Measurements from ENCODE around the gene SEMA6C. TPM values are rescaled to one million over a fixed set of nuclear protein-coding genes. Genes with fewer than 3 reads are reported as not detected.
A peak's percentile ranks its signal among the peaks of the same experiment; 100 is the strongest.

SEMA6C gene
- polyA plus RNA-seq, 1 donor (not counting 4 experiments of a cell fraction or from before 2014, with no cell fraction given), result 0.93 TPM

GRCh38 chr1:151133018-151133806, 13.2 kb downstream of the SEMA6C start:
- H3K9me1 ChIP-seq (ENCODE audit: control insufficient read depth, extremely low read depth, insufficient read depth, low read length), result no peaks in the 10 kb centered on the region
- dilution Hi-C loops (cut with MboI; ENCODE audit: extremely low pct_ligation_motif_present, low sequenced_read_pairs), result no loop called here
- DNase-seq (ENCODE audit: low read depth, low spot score) (no peak), FAIRE-seq (no peak)
- H4K20me1 ChIP-seq (ENCODE audit: control insufficient read depth, extremely low read depth, insufficient read depth, low read length), result no peaks in the 10 kb centered on the region
- TF ChIP-seq, protein P1, sequence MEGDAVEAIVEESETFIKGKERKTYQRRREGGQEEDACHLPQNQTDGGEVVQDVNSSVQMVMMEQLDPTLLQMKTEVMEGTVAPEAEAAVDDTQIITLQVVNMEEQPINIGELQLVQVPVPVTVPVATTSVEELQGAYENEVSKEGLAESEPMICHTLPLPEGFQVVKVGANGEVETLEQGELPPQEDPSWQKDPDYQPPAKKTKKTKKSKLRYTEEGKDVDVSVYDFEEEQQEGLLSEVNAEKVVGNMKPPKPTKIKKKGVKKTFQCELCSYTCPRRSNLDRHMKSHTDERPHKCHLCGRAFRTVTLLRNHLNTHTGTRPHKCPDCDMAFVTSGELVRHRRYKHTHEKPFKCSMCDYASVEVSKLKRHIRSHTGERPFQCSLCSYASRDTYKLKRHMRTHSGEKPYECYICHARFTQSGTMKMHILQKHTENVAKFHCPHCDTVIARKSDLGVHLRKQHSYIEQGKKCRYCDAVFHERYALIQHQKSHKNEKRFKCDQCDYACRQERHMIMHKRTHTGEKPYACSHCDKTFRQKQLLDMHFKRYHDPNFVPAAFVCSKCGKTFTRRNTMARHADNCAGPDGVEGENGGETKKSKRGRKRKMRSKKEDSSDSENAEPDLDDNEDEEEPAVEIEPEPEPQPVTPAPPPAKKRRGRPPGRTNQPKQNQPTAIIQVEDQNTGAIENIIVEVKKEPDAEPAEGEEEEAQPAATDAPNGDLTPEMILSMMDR (optimal IDR thresholded peaks at IDR 0.05 in 1 of 3, IDR thresholded peaks at IDR 0.05 in 1 of 3, conservative IDR thresholded peaks at IDR 0.05 in 1 of 3; ENCODE audit: extremely low read depth in 1 of 3, insufficient read depth in 2 of 3, low read length in 3 of 3), result no peak
- peak; percentile 79 for TF ChIP-seq EZH2 (IDR thresholded peaks at IDR 0.05; ENCODE audit: low read length)
- H3K4me2 ChIP-seq (ENCODE audit: control insufficient read depth, extremely low read depth, insufficient read depth, low read depth, low read length), result no peak overlapping the region
- H3K27ac ChIP-seq (ENCODE audit: control insufficient read depth, insufficient read depth, low read length), result no peak overlapping the region
- H3K4me1 ChIP-seq (ENCODE audit: control insufficient read depth, extremely low read depth, insufficient read depth, low read length), result peaks cover 10% of the 10 kb centered on the region
- no peaks in the 10 kb centered on the region for H3K9me3 ChIP-seq (ENCODE audit: control insufficient read depth, low read depth, low read length)
- H2AFZ ChIP-seq (ENCODE audit: control insufficient read depth, low read length), result no peak overlapping the region
- H3K9ac ChIP-seq (ENCODE audit: control insufficient read depth, extremely low read depth, insufficient read depth, low read length), result no peak overlapping the region
- H3K4me3 ChIP-seq (ENCODE audit: control insufficient read depth in 2 of 3, extremely low read depth in 1 of 3, insufficient read depth in 2 of 3, low read depth in 1 of 3, low read length in 3 of 3), result no peak overlapping the region
- H3K27me3 ChIP-seq (ENCODE audit: control insufficient read depth, extremely low read depth, insufficient read depth, low read length), result peaks cover 23% of the 10 kb centered on the region
- no peaks in the 10 kb centered on the region for H3K36me3 ChIP-seq (ENCODE audit: control insufficient read depth in 2 of 2, extremely low read depth in 1 of 2, insufficient read depth in 2 of 2, low read length in 2 of 2)
- no peaks in the 10 kb centered on the region for H3K79me2 ChIP-seq (ENCODE audit: control insufficient read depth, insufficient read depth, low read length)

DNA sequence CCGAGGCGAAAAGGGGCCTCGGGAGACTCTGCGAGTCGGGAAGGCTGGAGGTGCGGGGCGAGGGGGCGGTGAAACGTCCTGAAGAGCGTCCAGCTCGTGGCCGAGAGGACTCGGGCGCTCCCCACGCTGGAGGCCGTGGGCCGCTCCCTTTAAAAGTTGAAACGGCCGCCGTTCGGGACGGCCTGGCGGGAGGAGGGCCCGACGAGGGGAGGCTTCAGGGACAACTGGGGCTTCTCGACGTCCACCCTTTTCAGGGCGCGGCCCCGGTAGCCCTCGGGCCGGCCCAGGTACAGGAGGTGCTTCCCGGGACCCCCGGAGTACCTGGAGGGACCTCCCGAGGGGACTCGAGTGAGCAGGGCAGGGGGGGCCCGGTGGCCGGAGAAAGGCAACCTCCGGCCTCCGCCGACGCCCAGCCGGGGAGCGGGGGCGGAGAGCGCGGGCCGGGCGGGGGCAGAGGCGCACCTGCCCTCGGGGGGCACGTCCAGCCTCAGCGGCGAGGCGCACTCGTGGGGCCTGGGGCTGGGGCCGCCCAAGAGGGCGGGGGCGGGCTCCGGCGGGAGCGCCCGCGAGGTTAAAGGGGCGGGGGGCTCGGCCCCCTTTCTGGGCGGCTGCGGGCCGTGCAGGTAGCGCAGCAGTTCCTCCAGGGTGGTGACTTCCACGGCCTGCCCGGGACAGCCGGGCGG, 14.0 kb downstream of the SEMA6C start:
- Histone ChIP-seq H3K9ac (ENCODE audit: control insufficient read depth, extremely low read depth, insufficient read depth, low read length) (no peak overlapping the region), H2AFZ (ENCODE audit: control insufficient read depth, low read length) (peak overlapping the region; percentile 78)
- dilution Hi-C loops (cut with MboI; ENCODE audit: extremely low pct_ligation_motif_present, low sequenced_read_pairs), result no loop called here

More for the DNA sequence above, 14.0 kb downstream of the SEMA6C start:
- H3K27ac ChIP-seq (ENCODE audit: control insufficient read depth, insufficient read depth, low read length), result no peak overlapping the region
- no peaks in the 10 kb centered on the region for H3K36me3 ChIP-seq (ENCODE audit: control insufficient read depth in 2 of 2, extremely low read depth in 1 of 2, insufficient read depth in 2 of 2, low read length in 2 of 2)
- no peak for DNase-seq (ENCODE audit: low read depth, low spot score)
- peak overlapping the region in 1 of 3 experiments; percentile 66 for H3K4me3 ChIP-seq (ENCODE audit: control insufficient read depth in 2 of 3, extremely low read depth in 1 of 3, insufficient read depth in 2 of 3, low read depth in 1 of 3, low read length in 3 of 3)
- H3K9me1 ChIP-seq (ENCODE audit: control insufficient read depth, extremely low read depth, insufficient read depth, low read length), result no peaks in the 10 kb centered on the region
- no peaks in the 10 kb centered on the region for H4K20me1 ChIP-seq (ENCODE audit: control insufficient read depth, extremely low read depth, insufficient read depth, low read length)
- H3K4me2 ChIP-seq (ENCODE audit: control insufficient read depth, extremely low read depth, insufficient read depth, low read depth, low read length), result peak overlapping the region; percentile 88
- peaks cover 23% of the 10 kb centered on the region for H3K27me3 ChIP-seq (ENCODE audit: control insufficient read depth, extremely low read depth, insufficient read depth, low read length)
- no peaks in the 10 kb centered on the region for H3K79me2 ChIP-seq (ENCODE audit: control insufficient read depth, insufficient read depth, low read length)
- no peaks in the 10 kb centered on the region for H3K9me3 ChIP-seq (ENCODE audit: control insufficient read depth, low read depth, low read length)
- peaks cover 10% of the 10 kb centered on the region for H3K4me1 ChIP-seq (ENCODE audit: control insufficient read depth, extremely low read depth, insufficient read depth, low read length)
- no peak for FAIRE-seq
- peak; percentile 39 for TF ChIP-seq EZH2 (IDR thresholded peaks at IDR 0.05; ENCODE audit: low read length)
- TF ChIP-seq, protein P1 (optimal IDR thresholded peaks at IDR 0.05 in 1 of 3, IDR thresholded peaks at IDR 0.05 in 1 of 3, conservative IDR thresholded peaks at IDR 0.05 in 1 of 3; ENCODE audit: extremely low read depth in 1 of 3, insufficient read depth in 2 of 3, low read length in 3 of 3), result no peak
